Type B pancreatic cell (in vitro differentiated cells): ENCODE results near the gene PIM3. TPM values are rescaled to one million over a fixed set of nuclear protein-coding genes. Genes with fewer than 3 reads are reported as not detected.

ENCODE experiments used
- DNase-seq: peaks from one replicate; pipeline ENCODE4 v3.0.0; 2021; ENCODE audit warnings: mixed read lengths; ENCODE audit not compliant: unreplicated experiment; ENCODE audit errors: extremely low spot score
- H3K27ac Mint-ChIP-seq: 2 replicates; pipeline ENCODE4 v1.8.0; 2021; ENCODE audit warnings: mild to moderate bottlenecking, mixed read lengths
- H3K27me3 Mint-ChIP-seq: 2 replicates; pipeline ENCODE4 v1.8.0; 2021; ENCODE audit warnings: mixed read lengths
- H3K36me3 Mint-ChIP-seq: 2 replicates; pipeline ENCODE4 v1.8.0; 2021; ENCODE audit warnings: mixed read lengths
- H3K4me1 Mint-ChIP-seq: one replicate; pipeline ENCODE4 v1.8.0; 2021; ENCODE audit warnings: mixed read lengths; ENCODE audit not compliant: unreplicated experiment
- H3K4me3 Mint-ChIP-seq: 2 replicates; pipeline ENCODE4 v1.8.0; 2021; ENCODE audit warnings: mild to moderate bottlenecking, mixed read lengths
- H3K9me3 Mint-ChIP-seq: 2 replicates; pipeline ENCODE4 v1.8.0; 2021; ENCODE audit warnings: mixed read lengths
- total RNA-seq: library from RNA; stranded (reverse); gene quantifications from 2 replicates; pipeline ENCODE4 v1.2.1, GENCODE V29; 2021; ENCODE audit warnings: low replicate concordance
- TF ChIP-seq, protein P1 (sequence below): fragments of 200-600 bp; sonication (generic); conservative IDR thresholded peaks from 2 replicates; pipeline ENCODE4 v1.5.0; 2021; ENCODE audit warnings: antibody characterized with exemption, mild to moderate bottlenecking

The PIM3 gene
- total RNA-seq, 1 donor from 2014 or later = 36.7 TPM

DNA sequence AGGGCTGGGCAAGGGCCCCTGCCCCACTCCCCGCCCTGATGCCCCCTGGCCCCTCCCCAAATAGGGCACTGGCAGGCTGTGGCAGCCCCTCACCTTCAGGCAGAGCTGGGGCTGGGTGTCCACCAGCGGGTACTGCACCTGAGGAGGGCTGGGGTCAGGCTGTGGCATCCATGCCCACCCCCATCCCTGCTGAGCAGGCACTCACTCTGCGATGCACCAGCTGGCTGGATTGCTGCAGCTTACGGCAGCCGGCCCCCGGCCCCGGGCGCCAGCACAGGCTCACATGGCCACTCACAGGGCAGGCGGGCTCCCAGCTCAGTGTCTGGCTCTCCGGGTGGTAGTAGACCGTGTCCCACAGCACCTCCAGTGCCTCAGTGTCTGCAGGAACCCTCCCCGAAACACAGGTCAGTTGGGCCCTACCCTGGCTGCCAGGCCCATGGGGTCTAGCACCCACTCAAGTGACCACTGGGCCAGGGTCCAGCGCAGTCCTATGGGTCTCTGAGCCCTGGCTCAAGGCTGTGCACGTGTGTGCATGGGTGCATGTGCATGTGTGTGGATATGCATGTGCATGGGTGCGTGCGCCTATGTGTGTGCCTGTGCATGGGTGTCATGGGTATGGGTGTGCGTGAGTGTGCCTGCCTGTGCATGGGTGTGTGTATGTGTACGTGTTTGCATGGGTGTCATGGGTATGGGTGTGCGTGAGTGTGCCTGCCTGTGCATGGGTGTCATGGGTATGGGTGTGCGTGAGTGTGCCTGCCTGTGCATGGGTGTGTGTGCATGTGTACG lies 37.6 kb downstream of the PIM3 start:
- Mint-ChIP-seq H3K27ac (no peak overlapping the region), H3K36me3 (no peaks in the 10 kb centered on the region), H3K27me3 (peaks cover 15% of the 10 kb centered on the region), H3K4me3 (peak overlapping the region; percentile 46), H3K4me1 (peaks cover 10% of the 10 kb centered on the region), H3K9me3 (no peaks in the 10 kb centered on the region)
- no peak for DNase-seq
- TF ChIP-seq, protein P1, sequence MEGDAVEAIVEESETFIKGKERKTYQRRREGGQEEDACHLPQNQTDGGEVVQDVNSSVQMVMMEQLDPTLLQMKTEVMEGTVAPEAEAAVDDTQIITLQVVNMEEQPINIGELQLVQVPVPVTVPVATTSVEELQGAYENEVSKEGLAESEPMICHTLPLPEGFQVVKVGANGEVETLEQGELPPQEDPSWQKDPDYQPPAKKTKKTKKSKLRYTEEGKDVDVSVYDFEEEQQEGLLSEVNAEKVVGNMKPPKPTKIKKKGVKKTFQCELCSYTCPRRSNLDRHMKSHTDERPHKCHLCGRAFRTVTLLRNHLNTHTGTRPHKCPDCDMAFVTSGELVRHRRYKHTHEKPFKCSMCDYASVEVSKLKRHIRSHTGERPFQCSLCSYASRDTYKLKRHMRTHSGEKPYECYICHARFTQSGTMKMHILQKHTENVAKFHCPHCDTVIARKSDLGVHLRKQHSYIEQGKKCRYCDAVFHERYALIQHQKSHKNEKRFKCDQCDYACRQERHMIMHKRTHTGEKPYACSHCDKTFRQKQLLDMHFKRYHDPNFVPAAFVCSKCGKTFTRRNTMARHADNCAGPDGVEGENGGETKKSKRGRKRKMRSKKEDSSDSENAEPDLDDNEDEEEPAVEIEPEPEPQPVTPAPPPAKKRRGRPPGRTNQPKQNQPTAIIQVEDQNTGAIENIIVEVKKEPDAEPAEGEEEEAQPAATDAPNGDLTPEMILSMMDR = no peak

DNA sequence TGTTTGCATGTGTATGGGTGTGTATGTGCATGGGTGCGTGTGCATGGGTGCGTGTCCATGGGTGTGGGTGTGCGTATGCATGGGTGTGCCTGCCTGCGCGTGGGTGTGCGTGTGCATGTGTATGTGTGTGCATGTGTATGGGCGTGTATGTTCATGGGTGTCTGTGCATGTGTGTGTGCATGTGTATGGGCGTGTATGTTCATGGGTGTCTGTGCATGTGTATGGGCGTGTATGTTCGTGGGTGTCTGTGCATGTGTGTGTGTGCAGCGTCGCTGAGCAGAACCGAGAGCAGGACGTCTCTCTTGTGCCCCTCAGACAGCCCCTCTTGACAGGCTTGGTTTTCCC lies 38.1 kb downstream of the PIM3 start:
- no peaks in the 10 kb centered on the region for H3K36me3 Mint-ChIP-seq
- TF ChIP-seq, protein P1 = no peak
- no peaks in the 10 kb centered on the region for H3K9me3 Mint-ChIP-seq
- no peak overlapping the region for H3K27ac Mint-ChIP-seq
- H3K27me3 Mint-ChIP-seq = peaks cover 15% of the 10 kb centered on the region
- H3K4me3 Mint-ChIP-seq = peak overlapping the region; percentile 46
- peaks cover 12% of the 10 kb centered on the region for H3K4me1 Mint-ChIP-seq
- no peak for DNase-seq

GRCh38 chr22:49999063-49999945 lies 38.7 kb downstream of the PIM3 start:
- Mint-ChIP-seq H3K27me3 (peaks cover 17% of the 10 kb centered on the region), H3K36me3 (no peaks in the 10 kb centered on the region), H3K4me3 (peak overlapping the region; percentile 49), H3K4me1 (peaks cover 14% of the 10 kb centered on the region), H3K27ac (no peak overlapping the region), H3K9me3 (no peaks in the 10 kb centered on the region)
- TF ChIP-seq, protein P1 = no peak
- no peak for DNase-seq

DNA sequence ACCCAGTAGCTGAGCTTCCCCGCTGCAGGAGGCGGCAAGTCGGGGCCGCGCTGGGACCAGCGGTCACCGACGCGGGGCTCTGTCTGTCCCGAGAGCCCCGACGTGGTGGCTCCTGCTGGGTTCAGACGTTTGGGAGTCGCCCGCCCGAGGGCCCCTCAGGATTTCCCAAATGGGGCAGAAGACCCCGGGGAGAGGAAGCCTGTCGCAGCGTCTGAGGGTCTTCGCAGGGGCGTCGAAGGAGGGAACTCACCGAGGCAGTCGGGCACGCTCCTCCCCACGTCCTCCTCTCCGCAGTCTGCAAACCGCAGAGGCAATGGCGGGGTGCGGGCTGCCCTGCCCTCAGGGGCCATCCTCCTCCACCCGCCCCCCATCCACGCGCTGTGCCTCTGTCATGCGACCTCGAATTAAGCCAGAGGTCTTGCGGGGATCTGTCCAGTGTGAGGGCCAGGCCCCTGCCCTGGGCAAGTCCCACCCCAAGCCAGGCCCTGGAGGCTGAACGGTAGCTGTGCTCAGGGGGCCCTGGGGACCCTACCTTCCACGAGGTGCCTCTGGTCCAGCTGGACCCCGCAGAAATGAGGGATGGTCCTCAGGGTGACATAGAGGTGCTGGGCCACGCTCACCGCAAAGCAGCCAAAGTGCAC lies 39.5 kb downstream of the PIM3 start:
- no peak for DNase-seq
- Mint-ChIP-seq H3K36me3 (no peaks in the 10 kb centered on the region), H3K27me3 (peaks cover 18% of the 10 kb centered on the region), H3K4me1 (peaks cover 14% of the 10 kb centered on the region), H3K9me3 (no peaks in the 10 kb centered on the region), H3K27ac (no peak overlapping the region), H3K4me3 (no peak overlapping the region)
- TF ChIP-seq, protein P1 = no peak

DNA sequence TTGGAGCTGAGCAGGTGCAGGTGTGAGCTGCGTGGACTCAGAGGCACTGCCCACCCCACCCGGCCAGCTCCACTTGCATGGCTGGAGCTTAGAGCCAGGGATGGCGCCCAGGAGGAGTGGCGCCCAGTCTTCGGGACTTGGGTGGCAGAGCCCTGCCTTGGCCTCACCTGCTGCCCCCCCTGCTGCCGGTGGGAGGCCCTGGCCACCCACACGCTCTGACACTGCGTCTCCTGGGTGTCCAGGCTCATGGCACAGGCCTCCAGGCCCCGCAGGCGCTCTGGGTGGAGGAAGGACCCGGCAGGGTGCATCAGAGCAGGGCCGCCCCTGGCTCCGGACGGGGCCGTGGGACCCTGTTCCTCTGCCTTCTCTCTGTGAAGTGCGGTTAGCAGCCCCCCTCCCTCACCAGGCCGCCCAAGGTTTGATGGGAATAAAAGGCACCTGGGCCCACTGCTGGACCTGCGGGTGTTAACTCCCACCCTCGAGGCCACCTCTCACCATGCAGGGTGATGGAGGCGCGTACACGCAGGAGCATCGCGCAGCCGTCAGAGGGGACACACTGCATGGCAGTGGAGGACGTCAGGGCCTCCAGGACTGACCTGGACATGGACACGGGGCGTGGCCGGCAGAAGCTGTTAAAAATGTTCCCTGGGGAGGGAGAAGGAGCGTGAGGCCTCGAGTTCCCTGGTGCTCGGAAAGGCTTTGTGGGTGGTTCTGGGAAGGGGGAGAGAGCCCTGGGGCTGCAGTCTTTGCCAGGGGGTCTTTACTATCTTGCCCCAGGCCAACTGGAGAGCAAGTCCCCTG lies 40.2 kb downstream of the PIM3 start:
- Mint-ChIP-seq H3K9me3 (no peaks in the 10 kb centered on the region), H3K36me3 (no peaks in the 10 kb centered on the region), H3K27ac (no peak overlapping the region), H3K4me1 (peaks cover 14% of the 10 kb centered on the region), H3K4me3 (no peak overlapping the region), H3K27me3 (peaks cover 21% of the 10 kb centered on the region)
- no peak for DNase-seq
- TF ChIP-seq, protein P1 = no peak
